Activated T-helper 1 cell treated with anti-CD3 and anti-CD28 coated beads, Interleukin-12 subunit alpha, Interleukin-12 subunit beta, Interleukin-2, Interleukin-4 antibody, amounts not matched to agents 30 ng/mL and 10 ng/mL and 1 ng/mL, durations not matched to agents 14 hours and 24 hours and 36 hours (primary cell): Measurements from ENCODE around the gene EFNA2. TPM values are rescaled to one million over a fixed set of nuclear protein-coding genes. Genes with fewer than 3 reads are reported as not detected.

ENCODE experiments used
- DNase-seq: peaks from one replicate; pipeline ENCODE4 v3.0.0; 2021; ENCODE audit warnings: low spot score
- H3K27ac Mint-ChIP-seq: one replicate; pipeline ENCODE4 v1.8.0; 2021; ENCODE audit warnings: mild to moderate bottlenecking, mixed read lengths
- H3K27me3 Mint-ChIP-seq: one replicate; pipeline ENCODE4 v1.8.0; 2022; ENCODE audit warnings: mild to moderate bottlenecking, moderate library complexity, mixed read lengths; ENCODE audit not compliant: insufficient read depth
- H3K36me3 Mint-ChIP-seq: one replicate; pipeline ENCODE4 v1.8.0; 2021; ENCODE audit warnings: low read depth, mixed read lengths
- H3K4me1 Mint-ChIP-seq: one replicate; pipeline ENCODE4 v1.8.0; 2021; ENCODE audit warnings: low read depth, mixed read lengths
- H3K4me3 Mint-ChIP-seq: one replicate; pipeline ENCODE4 v1.8.0; 2021; ENCODE audit warnings: mild to moderate bottlenecking, moderate library complexity, mixed read lengths
- H3K9me3 Mint-ChIP-seq: one replicate; pipeline ENCODE4 v1.8.0; 2021; ENCODE audit warnings: mixed read lengths
- intact Hi-C: fragments of 100-400 bp; cut with micrococcal nuclease; formaldehyde crosslinking; loops from one replicate; pipeline ENCODE4 v1.15.1; 2024
- total RNA-seq: library from RNA; stranded (reverse); gene quantifications from 2 replicates; pipeline ENCODE4 v1.2.3, GENCODE V29; 2022

EFNA2 gene
- total RNA-seq, 1 donor from 2014 or later = not detected

GRCh38 chr19:1252221-1252820 is 33.4 kb upstream of the EFNA2 start:
- DNase-seq = no peak
- intact Hi-C loops = no loop called here
- H3K27me3 Mint-ChIP-seq = no peaks in the 10 kb centered on the region
- no peaks in the 10 kb centered on the region for H3K9me3 Mint-ChIP-seq
- peak overlapping the region; percentile 86 for H3K27ac Mint-ChIP-seq
- H3K4me3 Mint-ChIP-seq = peak overlapping the region; percentile 95
- peaks cover 5% of the 10 kb centered on the region for H3K4me1 Mint-ChIP-seq
- H3K36me3 Mint-ChIP-seq = peaks cover 24% of the 10 kb centered on the region

GRCh38 chr19:1252821-1253513 is 32.7 kb upstream of the EFNA2 start:
- peaks cover 12% of the 10 kb centered on the region for H3K4me1 Mint-ChIP-seq
- peaks cover 31% of the 10 kb centered on the region for H3K36me3 Mint-ChIP-seq
- peak; percentile 64 for DNase-seq
- intact Hi-C loops = no loop called here
- no peaks in the 10 kb centered on the region for H3K27me3 Mint-ChIP-seq
- H3K9me3 Mint-ChIP-seq = no peaks in the 10 kb centered on the region
- peak overlapping the region; percentile 88 for H3K27ac Mint-ChIP-seq
- H3K4me3 Mint-ChIP-seq = peak overlapping the region; percentile 95

GRCh38 chr19:1253514-1254080 is 32.1 kb upstream of the EFNA2 start:
- intact Hi-C loops = no loop called here
- peaks cover 15% of the 10 kb centered on the region for H3K4me1 Mint-ChIP-seq
- no peaks in the 10 kb centered on the region for H3K9me3 Mint-ChIP-seq
- H3K27ac Mint-ChIP-seq = peak overlapping the region; percentile 88
- peak overlapping the region; percentile 95 for H3K4me3 Mint-ChIP-seq
- peaks cover 34% of the 10 kb centered on the region for H3K36me3 Mint-ChIP-seq
- no peak for DNase-seq
- H3K27me3 Mint-ChIP-seq = no peaks in the 10 kb centered on the region

- intact Hi-C loops = no loop called here
- peaks cover 39% of the 10 kb centered on the region for H3K36me3 Mint-ChIP-seq
- no peak overlapping the region for H3K27ac Mint-ChIP-seq
Measured at GRCh38 chr19:1254081-1254527, 31.6 kb upstream of the EFNA2 start.

GRCh38 chr19:1254530-1255185 is 31.0 kb upstream of the EFNA2 start:
- peaks cover 39% of the 10 kb centered on the region for H3K36me3 Mint-ChIP-seq
- DNase-seq = no peak

More at GRCh38 chr19:1254081-1254527, 31.6 kb upstream of the EFNA2 start:
- DNase-seq = no peak
- no peaks in the 10 kb centered on the region for H3K9me3 Mint-ChIP-seq
- peaks cover 20% of the 10 kb centered on the region for H3K4me1 Mint-ChIP-seq
- no peaks in the 10 kb centered on the region for H3K27me3 Mint-ChIP-seq
- no peak overlapping the region for H3K4me3 Mint-ChIP-seq

GRCh38 chr19:1255186-1256161 is 30.2 kb upstream of the EFNA2 start:
- intact Hi-C loops = no loop called here
- no peaks in the 10 kb centered on the region for H3K27me3 Mint-ChIP-seq
- no peak overlapping the region for H3K27ac Mint-ChIP-seq
- no peaks in the 10 kb centered on the region for H3K9me3 Mint-ChIP-seq
- H3K4me1 Mint-ChIP-seq = peaks cover 30% of the 10 kb centered on the region
- peak overlapping the region; percentile 33 for H3K4me3 Mint-ChIP-seq
- DNase-seq = no peak
- peaks cover 40% of the 10 kb centered on the region for H3K36me3 Mint-ChIP-seq

More at GRCh38 chr19:1254530-1255185, 31.0 kb upstream of the EFNA2 start:
- Mint-ChIP-seq H3K9me3 (no peaks in the 10 kb centered on the region), H3K4me1 (peaks cover 26% of the 10 kb centered on the region), H3K27me3 (no peaks in the 10 kb centered on the region), H3K27ac (peak overlapping the region; percentile 61), H3K4me3 (peak overlapping the region; percentile 33)
- intact Hi-C loops = no loop called here

- Mint-ChIP-seq H3K36me3 (peaks cover 34% of the 10 kb centered on the region), H3K4me1 (peaks cover 36% of the 10 kb centered on the region), H3K27me3 (no peaks in the 10 kb centered on the region), H3K4me3 (peak overlapping the region; percentile 65), H3K9me3 (no peaks in the 10 kb centered on the region), H3K27ac (peak overlapping the region; percentile 49)
- DNase-seq = no peak
- intact Hi-C loops = no loop called here
Measured at GRCh38 chr19:1256646-1257474, 28.8 kb upstream of the EFNA2 start.

GRCh38 chr19:1257475-1258162 is 28.1 kb upstream of the EFNA2 start:
- peak overlapping the region; percentile 49 for H3K27ac Mint-ChIP-seq
- intact Hi-C loops = no loop called here
- H3K9me3 Mint-ChIP-seq = no peaks in the 10 kb centered on the region
- peak overlapping the region; percentile 65 for H3K4me3 Mint-ChIP-seq
- H3K27me3 Mint-ChIP-seq = no peaks in the 10 kb centered on the region
- peaks cover 39% of the 10 kb centered on the region for H3K4me1 Mint-ChIP-seq
- H3K36me3 Mint-ChIP-seq = peaks cover 29% of the 10 kb centered on the region
- no peak for DNase-seq

GRCh38 chr19:1258163-1258492 is 27.5 kb upstream of the EFNA2 start:
- Mint-ChIP-seq H3K4me3 (peak overlapping the region; percentile 65), H3K4me1 (peaks cover 42% of the 10 kb centered on the region)
- no peak for DNase-seq

GRCh38 chr19:1258707-1259205 is 26.9 kb upstream of the EFNA2 start:
- Mint-ChIP-seq H3K27ac (peak overlapping the region; percentile 98), H3K4me1 (peaks cover 41% of the 10 kb centered on the region), H3K27me3 (no peaks in the 10 kb centered on the region), H3K4me3 (peak overlapping the region; percentile 86), H3K9me3 (no peaks in the 10 kb centered on the region), H3K36me3 (peaks cover 28% of the 10 kb centered on the region)
- intact Hi-C loops = no loop called here
- no peak for DNase-seq

More at GRCh38 chr19:1258163-1258492, 27.5 kb upstream of the EFNA2 start:
- intact Hi-C loops = no loop called here
- H3K36me3 Mint-ChIP-seq = peaks cover 30% of the 10 kb centered on the region
- peak overlapping the region; percentile 49 for H3K27ac Mint-ChIP-seq
- no peaks in the 10 kb centered on the region for H3K9me3 Mint-ChIP-seq
- no peaks in the 10 kb centered on the region for H3K27me3 Mint-ChIP-seq
